Inferior parietal cortex (tissue), 1 donor: Measurements from ENCODE around the gene MGST3.
"Not testable (repeated sequence)": the region's sequence is repeated elsewhere in the genome, so short reads cannot be mapped to it uniquely, and the experiment has no call there.

Source experiments
- DNase-seq: peaks from one replicate; pipeline ENCODE4 v3.0.0-alpha.2; 2016; ENCODE audit errors: extremely low spot score

MGST3 gene

GRCh38 chr1:165630629-165631341 lies at the start of gene MGST3:
TSS of gene MGST3 (plus strand) at chr1:165631234. CDS start at chr1:165649848, 18,614 bp downstream.
- DNase-seq, result peak; percentile 99

GRCh38 chr1:165581926-165582325 lies 49.1 kb upstream of the MGST3 start:
- DNase-seq, result no peak

- DNase-seq, result no peak
These were observed 44.6 kb upstream of the MGST3 start for GRCh38 chr1:165586398-165586797.

GRCh38 chr1:165591391-165591790 lies 39.6 kb upstream of the MGST3 start:
- not testable (repeated sequence) for DNase-seq

GRCh38 chr1:165592945-165593823 lies 37.9 kb upstream of the MGST3 start:
- peak; percentile 96 for DNase-seq

GRCh38 chr1:165595246-165595938 lies 35.6 kb upstream of the MGST3 start:
- no peak for DNase-seq

GRCh38 chr1:165597883-165598675 lies 33.0 kb upstream of the MGST3 start:
- DNase-seq, result peak; percentile 96

GRCh38 chr1:165598676-165599059 lies 32.4 kb upstream of the MGST3 start:
- no peak for DNase-seq

- no peak for DNase-seq
These were observed 30.2 kb upstream of the MGST3 start for GRCh38 chr1:165600793-165601192.

GRCh38 chr1:165603810-165604209 lies 27.2 kb upstream of the MGST3 start:
- DNase-seq, result no peak

- no peak for DNase-seq
These were observed 25.8 kb upstream of the MGST3 start for GRCh38 chr1:165605246-165605645.

- not testable (repeated sequence) for DNase-seq
These were observed 24.4 kb upstream of the MGST3 start for GRCh38 chr1:165606676-165607075.

GRCh38 chr1:165610866-165611265 lies 20.2 kb upstream of the MGST3 start:
- DNase-seq, result no peak

- no peak for DNase-seq
These were observed 19.0 kb upstream of the MGST3 start for GRCh38 chr1:165612062-165612461.

- DNase-seq, result no peak
These were observed 14.9 kb upstream of the MGST3 start for GRCh38 chr1:165616054-165616612.

GRCh38 chr1:165616987-165617546 lies 14.0 kb upstream of the MGST3 start:
- DNase-seq, result no peak

- DNase-seq, result no peak
These were observed 11.3 kb upstream of the MGST3 start for GRCh38 chr1:165619647-165620151.

- no peak for DNase-seq
These were observed 7.4 kb upstream of the MGST3 start for GRCh38 chr1:165623624-165624023.

GRCh38 chr1:165624441-165624840 lies 6.6 kb upstream of the MGST3 start:
- DNase-seq, result no peak

GRCh38 chr1:165628147-165628822 lies 2.7 kb upstream of the MGST3 start:
- DNase-seq, result no peak
